Gastrocnemius medialis (tissue), 4 donors: Measurements from ENCODE around the gene OSBPL10. TPM values are rescaled to one million over a fixed set of nuclear protein-coding genes. Genes with fewer than 3 reads are reported as not detected.
"Not testable (repeated sequence)": the region's sequence is repeated elsewhere in the genome, so short reads cannot be mapped to it uniquely, and the experiment has no call there.

Experiments used
- ATAC-seq, 2 donors: fragments of 150-250 bp; one replicate each; pipeline ENCODE4 v1.9.1; 2016
- DNase-seq, 2 donors: peaks; one replicate each; pipeline ENCODE4 v3.0.0-alpha.2; 2019
- H3K27ac ChIP-seq, 4 donors: fragments of 200-600 bp; sonication (generic); 1 replicate in 1 of 4; 2 replicates in 3 of 4; pipeline ENCODE4 v1.5.1; 2016 to 2018; ENCODE audit warnings: mild to moderate bottlenecking in 2 of 4, moderate library complexity in 1 of 4
- H3K27me3 ChIP-seq, 3 donors: fragments of 200-600 bp; sonication (generic) in 2 of 3; 1 replicate in 1 of 3; 2 replicates in 2 of 3; pipeline versions ENCODE4 v1.5.1 to v1.6.0; 2016 to 2019; ENCODE audit warnings: mild to moderate bottlenecking in 1 of 3, moderate library complexity in 1 of 3
- H3K36me3 ChIP-seq, 2 donors: fragments of 200-600 bp; sonication (generic) in 1 of 2; one replicate each; pipeline ENCODE4 v1.5.1; 2017 to 2018
- H3K4me1 ChIP-seq, 2 donors: fragments of 200-600 bp; sonication (generic) in 1 of 2; one replicate each; pipeline ENCODE4 v1.5.1; 2016 to 2017; ENCODE audit warnings: mild to moderate bottlenecking in 2 of 2
- H3K4me3 ChIP-seq, 4 donors: fragments of 200-600 bp; sonication (generic) in 3 of 4; 1 replicate in 1 of 4; 2 replicates in 3 of 4; pipeline ENCODE4 v1.5.1; 2016 to 2019; ENCODE audit warnings: mild to moderate bottlenecking in 2 of 4
- H3K9me3 ChIP-seq, 3 donors: fragments of 200-600 bp; sonication (generic) in 2 of 3; 1 replicate in 1 of 3; 2 replicates in 2 of 3; pipeline ENCODE4 v1.5.1; 2016 to 2019
- POLR2A ChIP-seq, 2 donors: fragments of 450-650 bp; IDR thresholded peaks; one replicate each; pipeline ENCODE4 v1.6.1; 2017; ENCODE audit warnings: antibody characterized with exemption in 2 of 2, mild to moderate bottlenecking in 2 of 2, moderate library complexity in 2 of 2
- in situ Hi-C, 4 donors: fragments of 200-750 bp; cut with MboI; loops; one replicate each; pipeline versions ENCODE4 v1.15.0 to v1.8.0; 2017; ENCODE audit warnings: low sequenced_read_pairs in 4 of 4
- intact Hi-C: fragments of 100-400 bp; cut with DNase I; formaldehyde crosslinking; loops from one replicate; pipeline ENCODE4 v1.15.1; 2023; ENCODE audit warnings: low total_unique reads
- total RNA-seq, 4 donors: library from RNA; depleted of rRNA; stranded (reverse); fragments of >200 nt; gene quantifications; one replicate each; pipeline versions ENCODE4 v1.1.0 to v1.2.3, GENCODE V29; 2016
- TF ChIP-seq, protein P1 (sequence below), 5 experiments: fragments of 450-650 bp in 3 of 5; fragments of 200-600 bp in 2 of 5; sonication (generic) in 2 of 5; IDR thresholded peaks in 4 of 5; conservative IDR thresholded peaks in 1 of 5; 1 replicate in 4 of 5; 2 replicates in 1 of 5; pipeline ENCODE4 v1.5.1; 2016 to 2019; ENCODE audit warnings: antibody characterized with exemption in 5 of 5, mild to moderate bottlenecking in 3 of 5, moderate library complexity in 3 of 5

Gene OSBPL10
- total RNA-seq, 4 donors from 2014 or later: 1.4 to 7.0 (median 3.8) TPM

DNA sequence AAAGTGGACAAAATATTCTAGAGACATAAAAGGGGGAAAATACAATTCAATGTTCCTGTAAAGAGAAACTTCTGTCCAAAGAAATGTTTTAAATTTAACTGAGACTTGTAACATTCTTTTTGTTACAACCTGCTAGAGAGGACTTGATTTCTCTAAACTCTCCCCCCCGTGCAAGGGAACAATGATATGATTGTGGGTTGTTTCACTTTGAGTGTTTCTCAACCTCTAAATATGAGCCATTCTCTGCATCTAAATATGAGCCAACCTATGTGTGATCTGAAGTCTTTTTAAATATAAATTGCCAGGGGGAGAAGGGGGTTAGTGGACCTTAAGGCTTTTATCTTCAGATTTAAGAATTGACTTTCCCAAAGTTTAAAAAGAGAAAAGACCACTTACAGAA, 15.1 kb upstream of the OSBPL10 start:
- in situ Hi-C loops: no loop called here
- H3K4me3 ChIP-seq: no peak overlapping the region
- H3K27ac ChIP-seq: no peak overlapping the region
- TF ChIP-seq POLR2A (IDR thresholded peaks at IDR 0.05): no peak
- TF ChIP-seq, protein P1, sequence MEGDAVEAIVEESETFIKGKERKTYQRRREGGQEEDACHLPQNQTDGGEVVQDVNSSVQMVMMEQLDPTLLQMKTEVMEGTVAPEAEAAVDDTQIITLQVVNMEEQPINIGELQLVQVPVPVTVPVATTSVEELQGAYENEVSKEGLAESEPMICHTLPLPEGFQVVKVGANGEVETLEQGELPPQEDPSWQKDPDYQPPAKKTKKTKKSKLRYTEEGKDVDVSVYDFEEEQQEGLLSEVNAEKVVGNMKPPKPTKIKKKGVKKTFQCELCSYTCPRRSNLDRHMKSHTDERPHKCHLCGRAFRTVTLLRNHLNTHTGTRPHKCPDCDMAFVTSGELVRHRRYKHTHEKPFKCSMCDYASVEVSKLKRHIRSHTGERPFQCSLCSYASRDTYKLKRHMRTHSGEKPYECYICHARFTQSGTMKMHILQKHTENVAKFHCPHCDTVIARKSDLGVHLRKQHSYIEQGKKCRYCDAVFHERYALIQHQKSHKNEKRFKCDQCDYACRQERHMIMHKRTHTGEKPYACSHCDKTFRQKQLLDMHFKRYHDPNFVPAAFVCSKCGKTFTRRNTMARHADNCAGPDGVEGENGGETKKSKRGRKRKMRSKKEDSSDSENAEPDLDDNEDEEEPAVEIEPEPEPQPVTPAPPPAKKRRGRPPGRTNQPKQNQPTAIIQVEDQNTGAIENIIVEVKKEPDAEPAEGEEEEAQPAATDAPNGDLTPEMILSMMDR (IDR thresholded peaks at IDR 0.05 in 4 of 5, conservative IDR thresholded peaks at IDR 0.05 in 1 of 5): no peak
- H3K27me3 ChIP-seq: no peaks in the 10 kb centered on the region
- ATAC-seq (no peak), DNase-seq (no peak)
- H3K4me1 ChIP-seq: no peaks in the 10 kb centered on the region
- H3K9me3 ChIP-seq: no peaks in the 10 kb centered on the region
- intact Hi-C loops: no loop called here
- H3K36me3 ChIP-seq: no peaks in the 10 kb centered on the region

DNA sequence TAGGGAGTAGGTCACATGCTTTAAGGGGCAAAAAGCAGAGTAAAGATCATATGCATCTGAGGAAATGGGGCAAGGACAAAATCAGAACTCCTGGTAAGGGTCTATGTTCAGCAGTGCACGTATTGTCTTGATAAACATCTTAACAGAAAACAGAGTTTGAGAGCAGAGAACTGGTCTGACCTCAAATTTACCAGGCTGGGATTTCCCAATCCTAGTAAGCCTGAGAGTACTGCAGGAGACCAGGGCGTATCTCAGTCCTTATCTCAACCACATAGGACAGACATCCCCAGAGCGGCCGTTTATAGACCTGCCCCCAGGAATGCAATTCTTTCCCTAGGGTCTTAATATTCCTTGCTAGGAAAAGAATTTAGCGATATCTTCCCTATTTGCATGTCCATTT, 14.0 kb upstream of the OSBPL10 start:
- in situ Hi-C loops, ATAC-seq: not testable (repeated sequence)

GRCh38 chr3:31993843-31994242, 12.8 kb upstream of the OSBPL10 start:
- Histone ChIP-seq H3K27me3 (no peaks in the 10 kb centered on the region), H3K9me3 (no peaks in the 10 kb centered on the region), H3K27ac (no peak overlapping the region), H3K4me1 (no peaks in the 10 kb centered on the region), H3K4me3 (no peak overlapping the region), H3K36me3 (no peaks in the 10 kb centered on the region)
- intact Hi-C loops (no loop called here), in situ Hi-C loops (no loop called here)
- no peak for ATAC-seq
- DNase-seq: no peak
- TF ChIP-seq, protein P1 (IDR thresholded peaks at IDR 0.05 in 4 of 5, conservative IDR thresholded peaks at IDR 0.05 in 1 of 5): no peak
- TF ChIP-seq POLR2A (IDR thresholded peaks at IDR 0.05): no peak

More for the DNA sequence above, 14.0 kb upstream of the OSBPL10 start:
- H3K27ac ChIP-seq, intact Hi-C loops, H3K9me3 ChIP-seq, H3K4me1 ChIP-seq, DNase-seq, H3K27me3 ChIP-seq, H3K4me3 ChIP-seq, H3K36me3 ChIP-seq: not testable (repeated sequence)

DNA sequence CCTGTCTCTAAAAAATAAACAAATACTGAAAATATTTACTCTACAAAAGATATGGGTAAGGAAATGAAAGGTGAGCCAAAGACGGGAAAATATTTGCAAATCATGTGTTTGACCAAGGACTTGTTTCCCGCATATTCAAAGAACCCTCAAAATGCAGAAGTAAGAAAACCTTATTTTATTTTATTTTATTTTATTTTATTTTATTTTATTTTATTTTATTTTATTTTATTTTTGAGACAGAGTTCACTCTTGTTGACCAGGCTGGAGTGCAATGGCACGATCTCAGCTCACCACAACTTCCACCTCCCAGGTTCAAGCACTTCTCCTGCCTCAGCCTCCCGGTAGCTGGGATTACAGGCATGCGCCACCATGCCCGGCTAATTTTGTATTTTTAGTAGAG, 11.9 kb upstream of the OSBPL10 start:
- H3K27me3 ChIP-seq, DNase-seq, H3K27ac ChIP-seq, ATAC-seq, H3K36me3 ChIP-seq, H3K9me3 ChIP-seq, H3K4me1 ChIP-seq, H3K4me3 ChIP-seq, in situ Hi-C loops, intact Hi-C loops: not testable (repeated sequence)

- H3K36me3 ChIP-seq: no peaks in the 10 kb centered on the region
- H3K9me3 ChIP-seq: no peaks in the 10 kb centered on the region
- in situ Hi-C loops (no loop called here), intact Hi-C loops (no loop called here)
- no peak for DNase-seq
- H3K4me3 ChIP-seq: no peak overlapping the region
- no peak for ATAC-seq
- TF ChIP-seq, protein P1 (IDR thresholded peaks at IDR 0.05 in 4 of 5, conservative IDR thresholded peaks at IDR 0.05 in 1 of 5): no peak
- TF ChIP-seq POLR2A (IDR thresholded peaks at IDR 0.05): no peak
- no peak overlapping the region for H3K27ac ChIP-seq
- no peaks in the 10 kb centered on the region for H3K4me1 ChIP-seq
- no peaks in the 10 kb centered on the region for H3K27me3 ChIP-seq
These were observed 7.2 kb upstream of the OSBPL10 start for GRCh38 chr3:31988271-31988670.

DNA sequence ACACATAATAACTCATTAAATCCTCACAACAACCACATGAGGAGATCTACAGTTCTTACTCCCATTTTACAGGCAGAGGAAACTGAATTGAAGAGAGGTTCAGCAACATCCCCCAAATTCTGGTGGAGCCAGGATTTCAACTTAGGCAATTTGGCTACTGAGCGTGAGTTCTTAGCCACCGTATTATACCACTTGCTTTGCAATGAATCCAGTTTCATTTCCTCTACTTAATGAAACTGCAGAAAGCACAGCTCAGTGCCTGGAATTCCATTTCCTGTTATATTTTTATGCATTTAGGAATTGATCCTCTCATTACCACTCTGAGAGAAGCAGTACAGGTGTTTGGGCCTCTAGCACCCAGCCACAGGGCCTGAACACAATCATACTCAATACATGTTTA, 4.8 kb upstream of the OSBPL10 start:
- Histone ChIP-seq H3K9me3 (no peaks in the 10 kb centered on the region), H3K4me1 (peaks cover 0 to 5% of the 10 kb centered on the region in 2 donors), H3K27ac (no peak overlapping the region), H3K27me3 (no peaks in the 10 kb centered on the region), H3K36me3 (no peaks in the 10 kb centered on the region), H3K4me3 (no peak overlapping the region)
- no peak for DNase-seq
- intact Hi-C loops: no loop called here
- in situ Hi-C loops: no loop called here
- no peak for ATAC-seq
- no peak for TF ChIP-seq POLR2A (IDR thresholded peaks at IDR 0.05)
- TF ChIP-seq, protein P1 (IDR thresholded peaks at IDR 0.05 in 4 of 5, conservative IDR thresholded peaks at IDR 0.05 in 1 of 5): no peak
